ENCODE measurements around the gene KIAA1191.
"Not testable (repeated sequence)": the region's sequence is repeated elsewhere in the genome, so short reads cannot be mapped to it uniquely, and the experiment has no call there.

Gene KIAA1191, protein sequence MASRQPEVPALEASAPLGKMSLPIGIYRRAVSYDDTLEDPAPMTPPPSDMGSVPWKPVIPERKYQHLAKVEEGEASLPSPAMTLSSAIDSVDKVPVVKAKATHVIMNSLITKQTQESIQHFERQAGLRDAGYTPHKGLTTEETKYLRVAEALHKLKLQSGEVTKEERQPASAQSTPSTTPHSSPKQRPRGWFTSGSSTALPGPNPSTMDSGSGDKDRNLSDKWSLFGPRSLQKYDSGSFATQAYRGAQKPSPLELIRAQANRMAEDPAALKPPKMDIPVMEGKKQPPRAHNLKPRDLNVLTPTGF

GRCh38 chr5:176361437-176362232 lies at the start of gene KIAA1191:
TSS of gene KIAA1191 (minus strand) at chr5:176361764. CDS start at chr5:176359508, 2,256 bp downstream.
- DNase-seq, result peak; percentile 81

- DNase-seq, result no peak
Observed at GRCh38 chr5:176410486-176411180, 49.1 kb upstream of the KIAA1191 start.

DNA sequence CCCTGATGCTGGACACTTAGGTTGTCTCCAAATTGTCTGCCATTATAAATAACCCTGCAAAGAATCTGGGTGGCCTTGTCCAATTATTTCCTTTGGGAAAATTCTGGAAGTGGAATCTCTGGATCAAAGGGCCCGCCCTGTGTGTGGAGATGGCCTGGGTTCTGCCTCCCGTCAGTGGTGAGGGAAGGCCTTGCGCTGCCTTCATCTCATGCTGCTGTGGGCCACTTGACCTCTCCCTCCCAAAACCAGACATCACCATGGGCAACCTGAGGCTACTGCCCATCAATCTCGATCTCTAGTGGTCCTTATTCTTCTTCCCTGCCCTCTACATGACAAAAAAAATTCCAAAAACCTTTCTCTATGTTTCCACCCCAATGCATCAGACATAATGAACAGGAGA lies 48.2 kb upstream of the KIAA1191 start:
- DNase-seq, result no peak

GRCh38 chr5:176408590-176408989 lies 47.0 kb upstream of the KIAA1191 start:
- no peak for DNase-seq

DNA sequence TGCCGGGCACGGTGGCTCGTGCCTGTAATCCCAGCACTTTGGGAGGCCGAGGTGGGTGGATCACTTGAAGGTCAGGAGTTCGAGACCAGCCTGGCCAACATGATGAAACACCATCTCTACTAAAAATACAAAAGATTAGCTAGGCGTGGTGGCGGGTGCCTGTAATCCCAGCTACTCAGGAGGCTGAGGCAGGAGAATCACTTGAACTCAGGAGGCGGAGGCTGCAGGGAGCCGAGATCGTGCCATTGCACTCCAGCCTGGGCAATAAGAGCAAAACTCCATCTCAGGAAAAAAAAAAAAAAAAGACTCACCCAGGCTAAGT lies 46.6 kb upstream of the KIAA1191 start:
- not testable (repeated sequence) for DNase-seq

GRCh38 chr5:176407456-176408251 lies 46.1 kb upstream of the KIAA1191 start:
- DNase-seq, result no peak

- DNase-seq, result no peak
Observed at GRCh38 chr5:176406436-176407052, 45.0 kb upstream of the KIAA1191 start.

GRCh38 chr5:176405656-176406435 lies 44.3 kb upstream of the KIAA1191 start:
- no peak for DNase-seq

GRCh38 chr5:176401281-176402205 lies 40.0 kb upstream of the KIAA1191 start:
- no peak for DNase-seq

- DNase-seq, result no peak
Observed at GRCh38 chr5:176400382-176401156, 39.0 kb upstream of the KIAA1191 start.

- no peak for DNase-seq
Observed at GRCh38 chr5:176397736-176398420, 36.3 kb upstream of the KIAA1191 start.

GRCh38 chr5:176396330-176396729 lies 34.8 kb upstream of the KIAA1191 start:
- no peak for DNase-seq

- no peak for DNase-seq
Observed at GRCh38 chr5:176394881-176395675, 33.5 kb upstream of the KIAA1191 start.

- DNase-seq, result no peak
Observed at GRCh38 chr5:176394096-176394495, 32.5 kb upstream of the KIAA1191 start.

DNA sequence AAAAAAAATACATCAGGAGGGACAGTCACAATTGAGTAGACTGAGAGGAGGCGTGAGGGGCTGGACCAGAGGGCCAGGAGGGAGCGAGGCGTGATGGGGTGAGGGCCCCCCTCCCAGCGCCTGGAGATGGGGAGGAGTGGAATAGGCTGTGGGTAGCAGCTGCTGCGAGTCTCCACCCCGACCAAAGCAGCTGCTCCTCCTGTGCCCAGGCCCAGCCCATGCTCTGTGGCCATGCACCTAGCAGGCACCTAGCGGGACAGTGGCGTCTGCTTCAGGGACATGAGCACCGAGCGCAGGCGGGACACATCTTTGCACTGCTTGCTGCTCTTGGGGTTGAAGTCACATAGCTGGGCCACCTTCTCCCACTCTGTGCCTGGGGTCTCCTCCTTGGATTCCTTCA lies 31.0 kb upstream of the KIAA1191 start:
- no peak for DNase-seq

- DNase-seq, result no peak
Observed at GRCh38 chr5:176391999-176392398, 30.4 kb upstream of the KIAA1191 start.

DNA sequence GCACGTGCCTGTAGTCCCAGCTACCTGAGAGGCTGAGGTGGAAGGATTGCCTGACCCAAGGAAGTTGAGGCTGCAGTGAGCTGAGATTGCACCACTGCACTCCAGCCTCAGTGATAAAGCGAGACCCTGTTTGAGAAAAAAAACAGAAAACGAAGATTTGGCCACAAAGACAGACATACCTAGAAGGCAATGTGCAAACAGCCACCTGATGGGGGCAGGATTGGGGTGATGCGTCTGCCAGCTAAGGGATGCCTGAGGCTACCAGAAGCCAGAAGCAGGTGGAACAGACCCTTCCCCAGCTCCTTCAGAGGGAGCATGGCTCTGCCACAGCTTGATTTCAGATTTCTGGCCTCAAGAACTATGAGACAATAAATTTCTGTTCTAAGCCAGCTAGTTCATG lies 29.9 kb upstream of the KIAA1191 start:
- no peak for DNase-seq

Data from NCI-H774 (cell line).